GM20000 (cell line): ENCODE measurements around the gene ZFP1.

Experiments
- DNase-seq: peaks from one replicate; pipeline ENCODE4 v3.0.0; 2012; ENCODE audit warnings: low spot score
- CTCF ChIP-seq: IDR thresholded peaks from 2 replicates; pipeline ENCODE4 v1.5.1; 2012; ENCODE audit warnings: mild to moderate bottlenecking, control low read depth; ENCODE audit errors: extremely low read depth, missing control alignments

The ZFP1 gene

GRCh38 chr16:75192606-75193264 is 44.4 kb downstream of the ZFP1 start:
- DNase-seq, result no peak
- TF ChIP-seq CTCF, result no peak

GRCh38 chr16:75193265-75193650 is 44.9 kb downstream of the ZFP1 start:
- TF ChIP-seq CTCF, result no peak
- DNase-seq, result no peak

- no peak for DNase-seq
- TF ChIP-seq CTCF, result no peak
Observed at GRCh38 chr16:75193730-75194444, 45.6 kb downstream of the ZFP1 start.

- TF ChIP-seq CTCF, result no peak
- no peak for DNase-seq
Observed at GRCh38 chr16:75195811-75196790, 47.8 kb downstream of the ZFP1 start.

- TF ChIP-seq CTCF, result no peak
- no peak for DNase-seq
Observed at GRCh38 chr16:75196836-75197235, 48.5 kb downstream of the ZFP1 start.

GRCh38 chr16:75197522-75198134 is 49.3 kb downstream of the ZFP1 start:
- DNase-seq, result no peak
- no peak for TF ChIP-seq CTCF
